ENCODE measurements around the gene KRT1.
A peak's percentile ranks its signal among the peaks of the same experiment; 100 is the strongest.
"Not testable (repeated sequence)": the region's sequence is repeated elsewhere in the genome, so short reads cannot be mapped to it uniquely, and the experiment has no call there.

Gene KRT1

GRCh38 chr12:52672321-52672933 is 7.8 kb downstream of the KRT1 start:
- in situ Hi-C loops (cut with HindIII; ENCODE audit: low pct_unique_long_range_greater_than_20kb, low sequenced_read_pairs): no loop called here
- no peak for DNase-seq (ENCODE audit: low read depth in 1 of 2, low spot score in 1 of 2)
- no peak for TF ChIP-seq JUND (IDR thresholded peaks at IDR 0.05; ENCODE audit: low read depth)

- no peak for DNase-seq (ENCODE audit: low read depth in 1 of 2, low spot score in 1 of 2)
- no peak for TF ChIP-seq JUND (IDR thresholded peaks at IDR 0.05; ENCODE audit: low read depth)
- in situ Hi-C loops (cut with HindIII; ENCODE audit: low pct_unique_long_range_greater_than_20kb, low sequenced_read_pairs): no loop called here
Measured at GRCh38 chr12:52670961-52671360, 9.2 kb downstream of the KRT1 start.

GRCh38 chr12:52670506-52670905 is 9.7 kb downstream of the KRT1 start:
- in situ Hi-C loops (cut with HindIII; ENCODE audit: low pct_unique_long_range_greater_than_20kb, low sequenced_read_pairs): no loop called here
- no peak for DNase-seq (ENCODE audit: low read depth in 1 of 2, low spot score in 1 of 2)
- TF ChIP-seq JUND (IDR thresholded peaks at IDR 0.05; ENCODE audit: low read depth): no peak

- DNase-seq (ENCODE audit: low read depth in 1 of 2, low spot score in 1 of 2); in situ Hi-C loops (cut with HindIII; ENCODE audit: low pct_unique_long_range_greater_than_20kb, low sequenced_read_pairs): not testable (repeated sequence)
Measured at GRCh38 chr12:52669941-52670340, 10.3 kb downstream of the KRT1 start.

- no peak for TF ChIP-seq JUND (IDR thresholded peaks at IDR 0.05; ENCODE audit: low read depth)
- in situ Hi-C loops (cut with HindIII; ENCODE audit: low pct_unique_long_range_greater_than_20kb, low sequenced_read_pairs): no loop called here
- DNase-seq (ENCODE audit: low read depth in 1 of 2, low spot score in 1 of 2): no peak
Measured at GRCh38 chr12:52669426-52669825, 10.8 kb downstream of the KRT1 start.

GRCh38 chr12:52667931-52668330 is 12.3 kb downstream of the KRT1 start:
- in situ Hi-C loops (cut with HindIII; ENCODE audit: low pct_unique_long_range_greater_than_20kb, low sequenced_read_pairs): no loop called here
- no peak for DNase-seq (ENCODE audit: low read depth in 1 of 2, low spot score in 1 of 2)
- TF ChIP-seq JUND (IDR thresholded peaks at IDR 0.05; ENCODE audit: low read depth): no peak

- in situ Hi-C loops (cut with HindIII; ENCODE audit: low pct_unique_long_range_greater_than_20kb, low sequenced_read_pairs): no loop called here
- TF ChIP-seq JUND (IDR thresholded peaks at IDR 0.05; ENCODE audit: low read depth): no peak
- DNase-seq (ENCODE audit: low read depth in 1 of 2, low spot score in 1 of 2): peak; percentile 44 to 64
Measured at GRCh38 chr12:52667509-52667908, 12.7 kb downstream of the KRT1 start.

GRCh38 chr12:52666471-52666870 is 13.7 kb downstream of the KRT1 start:
- in situ Hi-C loops (cut with HindIII; ENCODE audit: low pct_unique_long_range_greater_than_20kb, low sequenced_read_pairs): no loop called here
- no peak for TF ChIP-seq JUND (IDR thresholded peaks at IDR 0.05; ENCODE audit: low read depth)
- no peak for DNase-seq (ENCODE audit: low read depth in 1 of 2, low spot score in 1 of 2)

GRCh38 chr12:52663420-52663819 is 16.8 kb downstream of the KRT1 start:
- no peak for TF ChIP-seq JUND (IDR thresholded peaks at IDR 0.05; ENCODE audit: low read depth)
- no peak for DNase-seq (ENCODE audit: low read depth in 1 of 2, low spot score in 1 of 2)
- in situ Hi-C loops (cut with HindIII; ENCODE audit: low pct_unique_long_range_greater_than_20kb, low sequenced_read_pairs): no loop called here

- TF ChIP-seq JUND (IDR thresholded peaks at IDR 0.05; ENCODE audit: low read depth): no peak
- no peak for DNase-seq (ENCODE audit: low read depth in 1 of 2, low spot score in 1 of 2)
- in situ Hi-C loops (cut with HindIII; ENCODE audit: low pct_unique_long_range_greater_than_20kb, low sequenced_read_pairs): no loop called here
Measured at GRCh38 chr12:52662918-52663229, 17.3 kb downstream of the KRT1 start.

- no peak for DNase-seq (ENCODE audit: low read depth in 1 of 2, low spot score in 1 of 2)
- TF ChIP-seq JUND (IDR thresholded peaks at IDR 0.05; ENCODE audit: low read depth): no peak
- in situ Hi-C loops (cut with HindIII; ENCODE audit: low pct_unique_long_range_greater_than_20kb, low sequenced_read_pairs): no loop called here
Measured at GRCh38 chr12:52662093-52662917, 17.9 kb downstream of the KRT1 start.

GRCh38 chr12:52661668-52662067 is 18.5 kb downstream of the KRT1 start:
- TF ChIP-seq JUND (IDR thresholded peaks at IDR 0.05; ENCODE audit: low read depth): no peak
- DNase-seq (ENCODE audit: low read depth in 1 of 2, low spot score in 1 of 2): no peak
- in situ Hi-C loops (cut with HindIII; ENCODE audit: low pct_unique_long_range_greater_than_20kb, low sequenced_read_pairs): no loop called here

- no peak for DNase-seq (ENCODE audit: low read depth in 1 of 2, low spot score in 1 of 2)
- no peak for TF ChIP-seq JUND (IDR thresholded peaks at IDR 0.05; ENCODE audit: low read depth)
- in situ Hi-C loops (cut with HindIII; ENCODE audit: low pct_unique_long_range_greater_than_20kb, low sequenced_read_pairs): no loop called here
Measured at GRCh38 chr12:52660934-52661499, 19.2 kb downstream of the KRT1 start.
